ENCODE results near the gene FOXK2. TPM values are rescaled to one million over a fixed set of nuclear protein-coding genes. Genes with fewer than 3 reads are reported as not detected.

The FOXK2 gene
- total RNA-seq, 3 donors from 2014 or later = 25.0 to 48.6 (median 36.7) TPM

- Histone ChIP-seq H3K36me3 (no peaks in the 10 kb centered on the region), H3K9me3 (no peaks in the 10 kb centered on the region), H3K27ac (no peak overlapping the region), H3K27me3 (no peaks in the 10 kb centered on the region), H3K4me3 (no peak overlapping the region), H3K4me1 (no peaks in the 10 kb centered on the region)
- TF ChIP-seq POLR2A (IDR thresholded peaks at IDR 0.05) (no peak), CTCF (IDR thresholded peaks at IDR 0.05) (no peak)
- intact Hi-C loops (cut with DNase I; ENCODE audit: low total_unique reads) = no loop called here
- no peak for DNase-seq (ENCODE audit: low spot score in 2 of 2)
These were observed 46.8 kb downstream of the FOXK2 start for GRCh38 chr17:82566129-82566960.

GRCh38 chr17:82567286-82567685, 47.8 kb downstream of the FOXK2 start:
- H3K4me3 ChIP-seq = no peak overlapping the region
- no peak overlapping the region for H3K27ac ChIP-seq
- no peaks in the 10 kb centered on the region for H3K36me3 ChIP-seq
- no peaks in the 10 kb centered on the region for H3K4me1 ChIP-seq
- H3K9me3 ChIP-seq = no peaks in the 10 kb centered on the region
- no peaks in the 10 kb centered on the region for H3K27me3 ChIP-seq
- intact Hi-C loops (cut with DNase I; ENCODE audit: low total_unique reads) = no loop called here
- DNase-seq (ENCODE audit: low spot score in 2 of 2) = no peak
- TF ChIP-seq POLR2AphosphoS5 (IDR thresholded peaks at IDR 0.05) = no peak
- no peak for TF ChIP-seq CTCF (IDR thresholded peaks at IDR 0.05)
- no peak for TF ChIP-seq POLR2A (IDR thresholded peaks at IDR 0.05)

- Histone ChIP-seq H3K9me3 (no peaks in the 10 kb centered on the region), H3K27ac (peak overlapping the region in 1 of 2 donors; percentile 44), H3K36me3 (no peaks in the 10 kb centered on the region), H3K27me3 (no peaks in the 10 kb centered on the region), H3K4me3 (no peak overlapping the region), H3K4me1 (no peaks in the 10 kb centered on the region)
- no peak for DNase-seq (ENCODE audit: low spot score in 2 of 2)
- TF ChIP-seq POLR2A (IDR thresholded peaks at IDR 0.05) (no peak), POLR2AphosphoS5 (IDR thresholded peaks at IDR 0.05) (no peak), CTCF (IDR thresholded peaks at IDR 0.05) (no peak)
- intact Hi-C loops (cut with DNase I; ENCODE audit: low total_unique reads) = no loop called here
These were observed 49.5 kb downstream of the FOXK2 start for GRCh38 chr17:82568997-82569393.

GRCh38 chr17:82569621-82570020, 50.1 kb downstream of the FOXK2 start:
- DNase-seq (ENCODE audit: low spot score in 2 of 2) = no peak
- Histone ChIP-seq H3K9me3 (no peaks in the 10 kb centered on the region), H3K27me3 (no peaks in the 10 kb centered on the region), H3K36me3 (no peaks in the 10 kb centered on the region), H3K4me3 (no peak overlapping the region), H3K27ac (no peak overlapping the region), H3K4me1 (no peaks in the 10 kb centered on the region)
- intact Hi-C loops (cut with DNase I; ENCODE audit: low total_unique reads) = no loop called here
- TF ChIP-seq CTCF (IDR thresholded peaks at IDR 0.05) (no peak), POLR2AphosphoS5 (IDR thresholded peaks at IDR 0.05) (no peak), POLR2A (IDR thresholded peaks at IDR 0.05) (no peak)

GRCh38 chr17:82570277-82570676, 50.7 kb downstream of the FOXK2 start:
- Histone ChIP-seq H3K27me3 (no peaks in the 10 kb centered on the region), H3K4me1 (no peaks in the 10 kb centered on the region), H3K27ac (no peak overlapping the region), H3K4me3 (no peak overlapping the region), H3K9me3 (no peaks in the 10 kb centered on the region), H3K36me3 (no peaks in the 10 kb centered on the region)
- intact Hi-C loops (cut with DNase I; ENCODE audit: low total_unique reads) = no loop called here
- DNase-seq (ENCODE audit: low spot score in 2 of 2) = no peak
- no peak for TF ChIP-seq POLR2A (IDR thresholded peaks at IDR 0.05)
- TF ChIP-seq POLR2AphosphoS5 (IDR thresholded peaks at IDR 0.05) = no peak
- TF ChIP-seq CTCF (IDR thresholded peaks at IDR 0.05) = no peak

Data from breast epithelium (tissue), 4 donors.